Endothelial cell of umbilical vein (primary cell): ENCODE data around the gene SLC35B2. TPM values are rescaled to one million over a fixed set of nuclear protein-coding genes. Genes with fewer than 3 reads are reported as not detected.
A peak's percentile ranks its signal among the peaks of the same experiment; 100 is the strongest.

ENCODE experiments used
- BruUV-seq: library from RNA; stranded (reverse); fragments of 400-500 nt; replicated peaks from 2 replicates; lab custom pipeline; 2021; lab: Mats Ljungman, UMichigan
- CTCF ChIA-PET: fragments of 300-600, 350-600 bp; sonication (Branson Sonifier 250); formaldehyde crosslinking; loops from one replicate; lab custom pipeline; 2021; ENCODE audit warnings: antibody characterized with exemption, inconsistent platforms; lab: Charles Lee
- POLR2A ChIA-PET: fragments of 300-600, 350-600 bp; sonication (Branson Sonifier 250); formaldehyde crosslinking; loops from one replicate; lab custom pipeline; 2021; ENCODE audit warnings: antibody characterized with exemption, inconsistent platforms; lab: Charles Lee
- DNase-seq: peaks from one replicate; pipeline ENCODE4 v3.0.0-alpha.2; 2011; ENCODE audit warnings: low read depth, low spot score
- FAIRE-seq: peaks from 2 replicates; lab custom pipeline; 2011; peaks lifted over from hg19 to GRCh38; lab: Jason Lieb, UNC
- H2AFZ ChIP-seq: 2 replicates; pipeline ENCODE4 v1.6.0; 2012; ENCODE audit warnings: low read depth, low read length, control low read depth, inconsistent platforms
- H3K27ac ChIP-seq: 2 replicates; pipeline ENCODE4 v1.5.1; 2011; ENCODE audit warnings: low read depth, mild to moderate bottlenecking, control low read depth, low read length, moderate library complexity; ENCODE audit not compliant: insufficient read depth
- H3K27me3 ChIP-seq, 2 experiments: 2 replicates each; pipeline versions ENCODE4 v1.6.0 to v1.6.1; 2011; ENCODE audit warnings: low read length in 2 of 2, mixed read lengths in 1 of 2; ENCODE audit not compliant: control insufficient read depth in 2 of 2, insufficient read depth in 2 of 2
- H3K36me3 ChIP-seq, 2 experiments: 2 replicates in 1 of 2; 3 replicates in 1 of 2; pipeline ENCODE4 v1.5.1; 2011; ENCODE audit warnings: low read length in 2 of 2, mild to moderate bottlenecking in 1 of 2, moderate library complexity in 1 of 2; ENCODE audit not compliant: control insufficient read depth in 2 of 2, insufficient read depth in 2 of 2; ENCODE audit errors: extremely low read depth in 1 of 2
- H3K4me1 ChIP-seq: 3 replicates; pipeline ENCODE4 v1.5.1; 2011; ENCODE audit warnings: mild to moderate bottlenecking, low read length; ENCODE audit not compliant: control insufficient read depth, insufficient read depth; ENCODE audit errors: extremely low read depth
- H3K4me2 ChIP-seq: 2 replicates; pipeline ENCODE4 v1.6.1; 2011; ENCODE audit warnings: low read length, control low read depth, mixed read lengths; ENCODE audit not compliant: insufficient read depth
- H3K4me3 ChIP-seq, 3 experiments: fragments of 200-600 bp in 1 of 3; sonication (generic), shearing (Covaris generic) in 1 of 3; replicated peaks in 1 of 3; 2 replicates each; pipeline ENCODE4 v1.5.1; 2011 to 2016; ENCODE audit warnings: control low read depth in 3 of 3, low read length in 3 of 3, mild to moderate bottlenecking in 2 of 3, inconsistent platforms in 1 of 3, low read depth in 1 of 3, moderate library complexity in 1 of 3; ENCODE audit not compliant: insufficient read depth in 1 of 3
- H3K79me2 ChIP-seq: 2 replicates; pipeline ENCODE4 v1.6.0; 2012; ENCODE audit warnings: low read length, inconsistent platforms; ENCODE audit not compliant: control insufficient read depth, insufficient read depth
- H3K9ac ChIP-seq: replicated peaks from 2 replicates; pipeline ENCODE3; 2011; ENCODE audit warnings: low read length, control low read depth; ENCODE audit not compliant: insufficient read depth; ENCODE audit errors: extremely low read depth
- H3K9me1 ChIP-seq: replicated peaks from 3 replicates; pipeline ENCODE4 v1.6.0; 2011; ENCODE audit warnings: mild to moderate bottlenecking, low read length; ENCODE audit not compliant: control insufficient read depth, insufficient read depth; ENCODE audit errors: extremely low read depth
- H3K9me3 ChIP-seq: replicated peaks from 2 replicates; pipeline ENCODE4 v1.5.1; 2012; ENCODE audit warnings: low read length, inconsistent platforms; ENCODE audit not compliant: control insufficient read depth, insufficient read depth
- H4K20me1 ChIP-seq: replicated peaks from 2 replicates; pipeline ENCODE3; 2011; ENCODE audit warnings: mild to moderate bottlenecking, low read length; ENCODE audit not compliant: control insufficient read depth, insufficient read depth; ENCODE audit errors: extremely low read depth
- JUN ChIP-seq: IDR thresholded peaks from 2 replicates; pipeline ENCODE4 v1.6.1; 2011; ENCODE audit warnings: borderline replicate concordance, low read depth; ENCODE audit not compliant: insufficient read length, insufficient read depth
- POLR2A ChIP-seq: IDR thresholded peaks from 2 replicates; pipeline ENCODE4 v1.6.1; 2012; ENCODE audit warnings: low read depth, mild to moderate bottlenecking, control low read depth, low read length
- dilution Hi-C: fragments of 300-500 bp; cut with MboI; formaldehyde crosslinking; loops from one replicate; pipeline ENCODE4 v1.15.0; 2019; ENCODE audit warnings: low sequenced_read_pairs; ENCODE audit not compliant: extremely low pct_ligation_motif_present
- intact Hi-C: fragments of 100-400 bp; cut with micrococcal nuclease; formaldehyde crosslinking; loops from one replicate; pipeline ENCODE4 v1.10.0; 2022
- polyA plus RNA-seq, 4 experiments: library from polyadenylated mRNA; depleted of rRNA in 3 of 4; stranded (reverse) in 3 of 4; unstranded in 1 of 4; fragments of >200 nt; gene quantifications; 2 replicates each; pipeline versions ENCODE4 v1.2.1 to v1.2.3, GENCODE V29; 2011 to 2012; ENCODE audit warnings: missing spikeins in 1 of 4
- total RNA-seq: library from RNA; stranded (reverse); gene quantifications from 2 replicates; pipeline ENCODE4 v1.2.3, GENCODE V29; 2021
- TF ChIP-seq, protein P1 (sequence below), 2 donors: IDR thresholded peaks; 1 replicate in 1 of 2; 2 replicates in 1 of 2; pipeline ENCODE4 v1.5.1; 2011; ENCODE audit warnings: low read length in 2 of 2, mild to moderate bottlenecking in 2 of 2, moderate library complexity in 2 of 2, control low read depth in 1 of 2, inconsistent platforms in 1 of 2, low read depth in 1 of 2; ENCODE audit not compliant: insufficient read depth in 1 of 2; ENCODE audit errors: extremely low read depth in 1 of 2

The SLC35B2 gene
- total and polyA plus RNA-seq, 2 donors (not counting 3 experiments of a cell fraction or from before 2014, with no cell fraction given): 53.4 to 112 TPM

DNA sequence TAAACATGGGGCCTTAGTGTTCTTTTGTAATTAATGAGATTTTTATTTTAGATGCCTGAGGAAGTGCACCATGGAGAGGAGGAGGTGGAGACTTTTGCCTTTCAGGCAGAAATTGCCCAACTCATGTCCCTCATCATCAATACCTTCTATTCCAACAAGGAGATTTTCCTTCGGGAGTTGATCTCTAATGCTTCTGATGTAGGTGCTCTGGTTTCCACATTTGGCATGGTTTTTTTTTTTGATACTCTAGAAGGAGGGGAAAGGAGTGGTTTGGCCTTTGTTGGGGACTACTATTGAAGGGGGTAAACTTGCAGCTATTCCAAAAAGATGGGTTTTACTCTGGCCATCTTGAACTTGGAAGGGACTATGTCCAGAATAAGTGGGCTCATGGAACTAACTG lies 8.7 kb downstream of the SLC35B2 start:
- no peak for FAIRE-seq
- H3K27ac ChIP-seq: no peak overlapping the region
- no peak overlapping the region for H2AFZ ChIP-seq
- H3K4me1 ChIP-seq: peaks cover 26% of the 10 kb centered on the region
- no peaks in the 10 kb centered on the region for H3K27me3 ChIP-seq
- TF ChIP-seq POLR2A: no peak
- no peak for TF ChIP-seq JUN
- TF ChIP-seq, protein P1, sequence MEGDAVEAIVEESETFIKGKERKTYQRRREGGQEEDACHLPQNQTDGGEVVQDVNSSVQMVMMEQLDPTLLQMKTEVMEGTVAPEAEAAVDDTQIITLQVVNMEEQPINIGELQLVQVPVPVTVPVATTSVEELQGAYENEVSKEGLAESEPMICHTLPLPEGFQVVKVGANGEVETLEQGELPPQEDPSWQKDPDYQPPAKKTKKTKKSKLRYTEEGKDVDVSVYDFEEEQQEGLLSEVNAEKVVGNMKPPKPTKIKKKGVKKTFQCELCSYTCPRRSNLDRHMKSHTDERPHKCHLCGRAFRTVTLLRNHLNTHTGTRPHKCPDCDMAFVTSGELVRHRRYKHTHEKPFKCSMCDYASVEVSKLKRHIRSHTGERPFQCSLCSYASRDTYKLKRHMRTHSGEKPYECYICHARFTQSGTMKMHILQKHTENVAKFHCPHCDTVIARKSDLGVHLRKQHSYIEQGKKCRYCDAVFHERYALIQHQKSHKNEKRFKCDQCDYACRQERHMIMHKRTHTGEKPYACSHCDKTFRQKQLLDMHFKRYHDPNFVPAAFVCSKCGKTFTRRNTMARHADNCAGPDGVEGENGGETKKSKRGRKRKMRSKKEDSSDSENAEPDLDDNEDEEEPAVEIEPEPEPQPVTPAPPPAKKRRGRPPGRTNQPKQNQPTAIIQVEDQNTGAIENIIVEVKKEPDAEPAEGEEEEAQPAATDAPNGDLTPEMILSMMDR (IDR thresholded peaks at IDR 0.05; ENCODE audit: extremely low read depth in 1 of 2, insufficient read depth in 1 of 2, low read depth in 1 of 2, low read length in 2 of 2): no peak
- intact Hi-C loops: no loop called here
- H3K9me1 ChIP-seq: no peaks in the 10 kb centered on the region
- CTCF ChIA-PET: interaction anchor here (3.4 to 5.4 kb wide), 2 partner anchors 7 to 76 kb away, joined by 19 to 38 read pairs; partner anchors contain the start of gene SLC35B2
- peak overlapping the region; percentile 54 to 85 (median 76) for H3K4me3 ChIP-seq
- BruUV-seq: no TSS peak
- H3K4me2 ChIP-seq: peak overlapping the region; percentile 96
- dilution Hi-C loops: no loop called here
- POLR2A ChIA-PET: interaction anchor here (0.9 kb wide), 1 partner anchor 68 kb away, joined by 3 read pairs; no protein-coding TSS in a partner anchor
- no peak for DNase-seq
- peaks cover 61% of the 10 kb centered on the region for H3K79me2 ChIP-seq
- H4K20me1 ChIP-seq: peaks cover 9% of the 10 kb centered on the region
- peak overlapping the region; percentile 93 for H3K9ac ChIP-seq
- H3K36me3 ChIP-seq: peaks cover 35 to 37% of the 10 kb centered on the region in 2 experiments
- no peaks in the 10 kb centered on the region for H3K9me3 ChIP-seq
